ENCODE data around the gene ANO5.
A peak's percentile ranks its signal among the peaks of the same experiment; 100 is the strongest.

ANO5 gene, protein sequence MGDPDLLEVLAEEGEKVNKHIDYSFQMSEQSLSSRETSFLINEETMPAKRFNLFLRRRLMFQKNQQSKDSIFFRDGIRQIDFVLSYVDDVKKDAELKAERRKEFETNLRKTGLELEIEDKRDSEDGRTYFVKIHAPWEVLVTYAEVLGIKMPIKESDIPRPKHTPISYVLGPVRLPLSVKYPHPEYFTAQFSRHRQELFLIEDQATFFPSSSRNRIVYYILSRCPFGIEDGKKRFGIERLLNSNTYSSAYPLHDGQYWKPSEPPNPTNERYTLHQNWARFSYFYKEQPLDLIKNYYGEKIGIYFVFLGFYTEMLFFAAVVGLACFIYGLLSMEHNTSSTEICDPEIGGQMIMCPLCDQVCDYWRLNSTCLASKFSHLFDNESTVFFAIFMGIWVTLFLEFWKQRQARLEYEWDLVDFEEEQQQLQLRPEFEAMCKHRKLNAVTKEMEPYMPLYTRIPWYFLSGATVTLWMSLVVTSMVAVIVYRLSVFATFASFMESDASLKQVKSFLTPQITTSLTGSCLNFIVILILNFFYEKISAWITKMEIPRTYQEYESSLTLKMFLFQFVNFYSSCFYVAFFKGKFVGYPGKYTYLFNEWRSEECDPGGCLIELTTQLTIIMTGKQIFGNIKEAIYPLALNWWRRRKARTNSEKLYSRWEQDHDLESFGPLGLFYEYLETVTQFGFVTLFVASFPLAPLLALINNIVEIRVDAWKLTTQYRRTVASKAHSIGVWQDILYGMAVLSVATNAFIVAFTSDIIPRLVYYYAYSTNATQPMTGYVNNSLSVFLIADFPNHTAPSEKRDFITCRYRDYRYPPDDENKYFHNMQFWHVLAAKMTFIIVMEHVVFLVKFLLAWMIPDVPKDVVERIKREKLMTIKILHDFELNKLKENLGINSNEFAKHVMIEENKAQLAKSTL

DNA sequence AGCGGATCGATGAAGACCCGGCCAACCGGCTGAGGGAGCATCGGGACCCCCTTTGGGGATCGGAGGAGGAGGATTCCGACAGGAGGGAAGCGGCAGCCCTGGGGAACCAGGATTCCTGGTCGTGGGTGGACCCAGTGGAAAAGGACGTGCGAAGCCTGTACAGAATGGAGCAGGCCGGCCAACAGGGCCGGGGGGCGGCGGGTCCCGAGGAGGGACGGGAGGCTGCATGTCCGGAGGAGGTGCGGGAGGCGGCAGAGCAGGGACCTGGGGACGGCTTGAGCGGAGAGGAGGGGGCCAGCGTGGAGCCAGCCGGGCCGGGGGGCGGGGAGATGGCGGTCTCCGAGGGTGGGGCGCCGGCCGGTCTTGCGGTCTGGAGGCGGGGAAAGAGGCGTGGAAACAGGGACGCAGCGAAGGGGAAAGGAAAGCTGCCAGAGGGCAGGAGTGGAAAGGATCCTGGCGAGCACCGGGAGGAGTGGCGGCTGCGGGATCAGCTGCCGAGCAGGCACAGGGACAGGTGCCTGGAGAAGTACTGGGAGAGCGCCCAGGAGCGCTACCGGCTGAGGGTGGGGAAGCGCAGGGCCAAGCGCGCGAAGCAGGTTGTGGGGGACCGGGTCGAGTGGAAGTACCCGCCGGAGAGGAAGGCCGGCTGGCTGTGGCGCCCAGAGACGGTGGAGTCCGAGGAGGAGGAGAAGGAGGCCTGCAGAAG lies at the start of gene ANO5:
TSS of gene ANO5 (plus strand) at position 444 of the 706 bp plus-strand sequence. CDS start 408 bp downstream, outside the sequence.
- in situ Hi-C loops (cut with HindIII; ENCODE audit: low pct_ligation_motif_present, low pct_unique_long_range_greater_than_20kb, low sequenced_read_pairs) = no loop called here
- peak; percentile 68 for DNase-seq

DNA sequence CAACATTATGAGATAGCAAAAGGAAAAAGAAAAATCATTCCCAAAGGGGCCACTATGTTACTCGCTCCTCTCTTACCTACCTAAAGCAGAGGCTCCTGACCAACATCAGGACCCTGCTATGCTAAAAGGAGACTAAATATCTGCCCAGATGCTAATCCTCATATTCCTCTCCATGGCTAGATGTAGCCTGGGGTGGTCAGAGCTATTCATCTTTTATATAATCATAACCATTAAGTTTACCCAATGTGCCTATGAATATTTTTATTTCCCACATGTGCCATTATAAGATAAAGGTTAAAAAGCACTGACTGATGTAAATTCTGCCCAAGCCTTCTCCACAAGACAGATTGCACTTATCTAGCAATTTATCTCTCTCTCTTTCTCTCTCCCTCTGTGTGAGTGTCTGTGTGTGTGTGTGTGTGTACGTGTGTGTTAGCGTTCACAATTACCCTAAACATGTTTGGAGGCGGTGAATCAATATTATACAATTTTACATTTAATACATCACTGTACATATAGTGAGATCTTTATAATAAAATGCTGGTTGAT lies 41.2 kb upstream of the ANO5 start:
- in situ Hi-C loops (cut with HindIII; ENCODE audit: low pct_ligation_motif_present, low pct_unique_long_range_greater_than_20kb, low sequenced_read_pairs) = no loop called here
- no peak for DNase-seq

DNA sequence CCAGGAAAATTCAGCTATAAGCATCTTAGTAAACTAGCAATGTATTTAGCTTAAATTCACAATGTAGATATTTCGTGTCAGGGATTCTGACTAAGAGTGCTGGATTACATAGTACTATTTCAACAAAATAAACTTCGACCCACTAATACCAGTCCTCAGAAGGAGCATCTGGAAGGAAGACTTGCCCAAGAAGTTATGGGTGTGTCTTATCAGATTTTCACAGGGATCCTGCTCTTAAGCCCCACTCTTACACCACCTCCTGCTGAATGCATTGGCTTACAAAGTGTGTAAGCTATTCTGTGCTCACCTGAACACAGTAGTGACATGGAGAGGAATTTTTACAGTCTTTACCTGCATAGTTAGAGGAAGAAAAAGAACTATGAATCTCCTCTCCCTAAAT lies 35.4 kb upstream of the ANO5 start:
- in situ Hi-C loops (cut with HindIII; ENCODE audit: low pct_ligation_motif_present, low pct_unique_long_range_greater_than_20kb, low sequenced_read_pairs) = no loop called here
- no peak for DNase-seq

DNA sequence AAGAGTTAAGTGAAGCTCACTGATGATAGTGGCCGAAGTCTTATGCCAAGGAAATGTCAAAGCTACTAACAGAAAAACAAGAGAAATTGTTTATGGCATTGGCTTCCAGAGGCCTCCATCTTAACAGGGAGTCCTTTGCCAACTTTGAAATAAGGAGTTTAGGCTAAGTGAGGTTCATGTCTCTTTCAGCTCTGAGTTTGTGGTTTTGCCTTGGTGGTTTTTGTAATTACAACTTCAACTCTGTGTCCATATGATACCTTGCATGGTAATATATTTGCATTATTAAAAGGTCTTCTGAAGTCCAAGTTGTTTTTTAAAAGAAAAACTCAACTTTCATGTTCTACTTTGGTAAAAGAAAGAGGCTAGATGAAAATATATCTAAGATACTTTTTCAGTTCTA lies 31.4 kb upstream of the ANO5 start:
- DNase-seq = no peak
- in situ Hi-C loops (cut with HindIII; ENCODE audit: low pct_ligation_motif_present, low pct_unique_long_range_greater_than_20kb, low sequenced_read_pairs) = no loop called here

DNA sequence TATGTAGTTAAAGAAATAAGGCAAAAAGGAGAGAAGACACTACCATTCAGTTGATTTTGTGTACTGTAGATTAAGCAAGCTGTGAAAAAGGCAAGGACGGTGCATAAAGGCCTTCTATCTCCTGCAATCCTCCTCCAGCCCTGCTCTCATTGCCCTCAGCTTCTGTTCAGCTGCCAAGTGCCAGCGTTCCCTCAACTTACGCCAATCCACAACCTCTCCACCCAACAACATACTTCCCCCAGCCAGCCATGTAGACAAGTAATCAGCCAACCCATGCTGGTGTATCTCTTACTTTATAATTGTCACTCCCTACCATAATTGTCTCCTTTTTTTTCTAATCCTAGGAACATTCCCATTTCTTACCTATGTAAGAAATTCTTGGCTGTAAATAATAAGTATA lies 30.1 kb upstream of the ANO5 start:
- in situ Hi-C loops (cut with HindIII; ENCODE audit: low pct_ligation_motif_present, low pct_unique_long_range_greater_than_20kb, low sequenced_read_pairs) = no loop called here
- no peak for DNase-seq

DNA sequence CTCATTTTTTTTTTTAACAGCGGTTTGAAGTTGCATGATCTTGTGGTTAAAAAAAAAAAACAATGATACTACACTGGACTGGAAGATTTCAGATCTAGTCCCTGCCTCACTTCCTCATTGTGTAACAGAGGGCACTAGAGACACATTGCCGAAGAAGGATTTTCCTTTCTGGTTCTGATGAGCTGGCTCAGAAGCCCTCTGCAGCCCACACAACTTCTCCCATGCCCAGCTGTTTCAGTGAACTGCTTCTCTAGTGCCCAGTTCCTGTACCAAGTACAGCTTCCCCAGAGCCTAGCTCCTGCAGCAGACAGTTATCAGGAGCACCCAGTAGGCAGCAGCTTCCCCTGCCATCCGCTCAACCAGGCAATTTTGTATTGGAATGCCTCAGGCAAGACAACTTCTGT lies 29.5 kb upstream of the ANO5 start:
- in situ Hi-C loops (cut with HindIII; ENCODE audit: low pct_ligation_motif_present, low pct_unique_long_range_greater_than_20kb, low sequenced_read_pairs) = no loop called here
- no peak for DNase-seq

DNA sequence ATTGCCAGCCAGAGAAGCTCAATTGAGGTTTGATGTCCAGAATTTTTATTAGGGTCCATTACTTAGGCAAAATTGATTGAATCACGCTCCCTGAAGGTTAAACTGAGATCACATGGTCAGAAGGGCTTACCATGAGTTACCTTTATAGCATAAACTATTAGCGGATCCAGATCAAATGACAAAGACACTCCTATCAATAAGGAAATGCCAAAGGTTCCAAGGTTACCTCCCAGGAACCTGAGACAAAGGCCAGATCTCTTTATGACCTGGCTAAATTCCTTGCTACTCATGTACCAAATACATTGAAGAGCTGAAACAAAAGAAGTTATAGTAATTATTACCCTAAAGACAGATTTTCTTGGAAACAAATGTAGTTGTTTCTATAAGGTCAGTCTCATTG lies 27.8 kb upstream of the ANO5 start:
- DNase-seq = no peak
- in situ Hi-C loops (cut with HindIII; ENCODE audit: low pct_ligation_motif_present, low pct_unique_long_range_greater_than_20kb, low sequenced_read_pairs) = no loop called here

DNA sequence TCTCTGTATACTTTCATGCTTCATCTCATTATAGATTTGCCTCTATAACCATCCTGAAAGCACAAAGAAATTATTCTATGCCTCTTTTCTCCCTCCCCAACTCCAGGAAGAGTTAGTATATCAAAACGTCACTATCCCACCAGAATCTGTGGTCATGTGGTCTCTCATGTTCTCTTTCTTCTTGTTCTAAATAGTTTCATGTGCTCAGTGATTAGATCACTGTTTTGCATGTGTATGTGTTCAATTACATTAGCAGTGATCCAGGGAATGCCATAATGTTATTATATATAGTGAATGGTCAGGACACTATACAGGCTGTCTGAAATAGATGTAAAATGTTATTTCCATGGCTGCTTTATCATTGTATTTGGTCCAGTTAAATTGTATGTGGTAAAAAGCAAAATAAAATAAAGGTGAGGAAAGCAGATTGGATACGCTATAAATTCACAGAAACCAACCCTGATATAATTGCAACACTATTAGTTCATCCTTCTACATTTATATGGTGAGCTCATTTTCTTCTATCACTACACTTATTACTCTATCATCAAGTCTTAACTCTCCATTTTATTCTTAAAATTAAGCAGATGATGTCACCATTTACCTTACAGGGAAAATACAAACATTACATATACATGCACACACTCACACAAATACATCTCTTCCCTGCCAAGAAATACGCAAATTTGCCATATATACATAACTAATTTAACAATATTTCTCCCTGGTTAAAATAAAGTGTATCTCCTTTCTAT lies 26.9 kb upstream of the ANO5 start:
- DNase-seq = no peak
- in situ Hi-C loops (cut with HindIII; ENCODE audit: low pct_ligation_motif_present, low pct_unique_long_range_greater_than_20kb, low sequenced_read_pairs) = no loop called here

DNA sequence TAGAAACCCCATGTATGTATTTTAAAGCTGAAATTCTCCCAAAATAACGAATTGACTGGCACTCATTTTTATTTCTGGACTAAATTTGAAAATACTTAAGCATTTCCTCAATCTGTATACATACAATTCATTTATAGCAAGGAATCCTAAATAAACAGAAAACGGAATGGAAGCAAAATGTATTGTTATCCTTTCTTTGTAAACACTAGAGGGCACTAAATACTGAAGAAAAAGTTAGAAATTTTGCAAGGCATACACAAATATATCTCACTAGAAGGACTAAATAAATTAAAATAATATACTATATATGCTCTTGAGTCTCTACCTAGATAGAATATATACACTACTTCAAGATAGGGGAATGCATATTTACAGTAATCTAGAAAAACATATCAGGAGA lies 23.1 kb upstream of the ANO5 start:
- in situ Hi-C loops (cut with HindIII; ENCODE audit: low pct_ligation_motif_present, low pct_unique_long_range_greater_than_20kb, low sequenced_read_pairs) = no loop called here
- DNase-seq = peak; percentile 30

DNA sequence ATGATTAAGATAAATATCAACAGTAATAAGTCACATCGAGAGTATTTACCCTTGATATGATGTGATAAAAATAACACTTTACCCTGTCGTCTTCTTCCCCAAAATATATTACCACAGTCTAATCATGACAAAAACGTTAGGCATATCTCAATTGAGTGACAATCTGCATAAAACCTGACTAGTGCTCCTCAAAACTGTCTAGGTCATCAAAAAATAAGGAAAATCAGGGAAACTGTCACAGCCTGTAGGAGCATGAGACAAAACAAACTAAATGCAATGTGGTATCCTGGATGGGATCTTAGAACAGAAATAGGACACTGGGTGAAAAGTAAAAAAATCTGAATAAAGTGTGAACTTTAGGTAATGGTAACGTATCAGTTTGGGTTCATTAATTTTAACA lies 19.4 kb upstream of the ANO5 start:
- in situ Hi-C loops (cut with HindIII; ENCODE audit: low pct_ligation_motif_present, low pct_unique_long_range_greater_than_20kb, low sequenced_read_pairs) = no loop called here
- no peak for DNase-seq

DNA sequence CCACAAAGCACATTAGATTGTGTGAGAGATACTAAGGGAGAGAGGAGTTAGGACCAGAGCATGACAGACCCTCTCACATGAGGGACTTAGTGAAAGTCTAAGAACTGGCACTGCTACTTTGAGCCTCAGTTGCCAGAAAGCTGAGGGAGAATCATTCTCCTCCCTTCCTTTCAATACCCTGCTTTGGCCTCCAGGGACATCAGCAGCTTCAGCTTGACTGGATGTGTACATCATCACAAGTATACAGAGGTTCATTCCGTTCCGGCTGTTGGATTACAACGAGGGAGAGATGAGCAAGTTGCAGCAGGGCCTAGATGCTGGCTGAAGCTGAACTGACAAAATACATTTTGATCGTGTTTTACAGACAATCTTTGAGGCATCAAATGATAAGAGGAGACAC lies 15.7 kb upstream of the ANO5 start:
- no peak for DNase-seq
- in situ Hi-C loops (cut with HindIII; ENCODE audit: low pct_ligation_motif_present, low pct_unique_long_range_greater_than_20kb, low sequenced_read_pairs) = no loop called here

DNA sequence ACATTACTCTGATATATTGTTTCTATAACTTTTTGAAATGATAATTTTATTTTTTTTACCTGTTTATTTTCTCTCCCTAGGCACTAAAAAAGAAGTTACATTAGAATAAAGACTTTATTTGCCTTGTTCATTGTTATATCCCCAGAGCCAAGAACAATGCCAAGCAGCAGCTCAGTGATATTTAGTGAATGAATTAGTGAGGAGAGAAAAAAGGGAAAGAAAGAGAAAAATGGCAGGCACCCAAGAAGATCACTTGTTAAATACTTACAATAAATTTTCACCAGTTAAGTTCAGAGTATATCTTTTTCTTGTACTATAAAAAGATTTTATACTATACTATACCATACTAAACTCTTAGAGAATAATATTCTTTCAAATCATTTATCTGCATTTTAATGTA lies 13.3 kb upstream of the ANO5 start:
- in situ Hi-C loops (cut with HindIII; ENCODE audit: low pct_ligation_motif_present, low pct_unique_long_range_greater_than_20kb, low sequenced_read_pairs) = no loop called here
- DNase-seq = no peak

DNA sequence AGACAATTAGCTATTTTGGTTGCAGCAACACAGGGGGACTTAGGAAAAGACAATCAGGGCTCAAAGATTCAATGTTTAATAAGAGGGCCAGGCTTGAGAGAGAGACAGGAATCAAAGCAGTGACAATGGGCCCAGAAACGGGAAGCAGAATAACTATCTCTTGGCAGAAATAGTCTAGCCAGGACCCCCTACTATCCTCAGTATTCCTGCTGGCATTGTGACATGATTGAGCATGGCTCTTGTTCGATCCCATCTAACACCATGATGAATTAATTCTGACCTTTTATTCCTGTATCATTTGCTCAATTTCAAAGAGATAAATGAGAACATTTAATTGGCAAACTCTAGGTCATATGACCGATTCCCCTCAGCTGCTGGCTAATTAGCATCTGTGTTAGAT lies 12.8 kb upstream of the ANO5 start:
- no peak for DNase-seq
- in situ Hi-C loops (cut with HindIII; ENCODE audit: low pct_ligation_motif_present, low pct_unique_long_range_greater_than_20kb, low sequenced_read_pairs) = no loop called here

DNA sequence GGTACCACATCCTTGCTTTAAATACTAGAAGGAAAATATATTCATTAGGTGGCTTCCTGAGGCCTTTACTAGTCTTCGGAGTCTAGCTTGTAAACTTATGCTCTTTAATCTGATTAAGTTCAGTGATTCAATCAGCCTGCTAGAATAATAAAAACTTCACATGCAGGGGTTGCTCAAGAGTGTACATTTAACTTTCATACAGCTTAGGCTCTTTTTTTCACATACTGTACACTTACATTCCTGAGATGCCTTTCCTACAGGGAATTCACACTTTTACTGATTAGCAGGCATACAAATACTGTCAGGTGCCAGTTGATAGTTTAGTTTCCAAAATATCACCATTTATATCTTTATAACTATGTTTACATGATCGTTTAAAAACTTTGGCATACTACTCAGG lies 3.2 kb upstream of the ANO5 start:
- in situ Hi-C loops (cut with HindIII; ENCODE audit: low pct_ligation_motif_present, low pct_unique_long_range_greater_than_20kb, low sequenced_read_pairs) = no loop called here
- no peak for DNase-seq

DNA sequence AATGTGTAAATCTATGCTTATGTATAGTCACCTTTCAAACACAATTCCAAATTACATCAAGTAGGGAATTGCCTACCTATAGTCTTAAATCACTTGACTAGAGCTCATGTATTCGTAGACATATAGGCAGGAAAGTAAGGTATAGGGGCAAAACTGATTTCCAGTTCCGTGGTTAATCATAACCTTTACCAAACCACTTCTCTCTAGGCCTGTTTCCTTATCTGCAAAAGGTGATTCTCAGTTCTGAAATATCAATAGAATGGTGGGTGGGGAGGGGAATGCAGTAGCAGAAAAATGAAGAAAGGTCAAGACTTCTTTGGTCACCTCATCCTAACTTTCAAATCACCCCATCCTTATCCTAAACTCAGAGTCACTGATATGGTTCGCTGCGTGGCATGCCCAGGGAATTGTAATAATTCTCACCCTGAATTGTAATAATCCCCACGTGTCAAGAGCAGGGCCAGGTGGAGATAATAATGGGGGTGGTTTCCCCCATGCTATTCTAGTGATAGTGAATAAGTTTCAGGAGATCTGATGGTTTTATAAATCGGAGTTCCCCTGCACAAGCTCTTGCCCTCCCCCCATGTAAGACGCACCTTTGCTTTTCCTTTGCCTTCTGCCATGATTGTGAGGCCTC lies 1.9 kb upstream of the ANO5 start:
- in situ Hi-C loops (cut with HindIII; ENCODE audit: low pct_ligation_motif_present, low pct_unique_long_range_greater_than_20kb, low sequenced_read_pairs) = no loop called here
- no peak for DNase-seq

DNA sequence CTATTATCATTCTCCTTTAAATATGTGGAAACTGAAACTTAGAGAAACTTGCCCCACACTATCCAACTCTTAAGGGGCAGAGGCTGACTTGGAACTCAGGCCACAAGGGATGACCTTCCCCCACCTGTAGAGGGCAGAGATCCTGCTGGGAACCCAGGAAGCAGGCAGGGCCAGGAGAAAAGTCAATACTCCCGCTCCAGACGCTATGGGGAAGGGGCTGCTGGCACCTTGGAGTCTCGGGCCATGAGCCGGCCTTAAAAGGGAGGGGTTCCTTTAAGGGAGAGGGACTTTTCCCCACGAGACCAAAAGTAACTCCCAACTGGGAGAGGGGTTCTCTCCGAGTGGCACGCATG lies 620 bp upstream of the ANO5 start:
- in situ Hi-C loops (cut with HindIII; ENCODE audit: low pct_ligation_motif_present, low pct_unique_long_range_greater_than_20kb, low sequenced_read_pairs) = no loop called here
- DNase-seq = peak; percentile 43

DNA sequence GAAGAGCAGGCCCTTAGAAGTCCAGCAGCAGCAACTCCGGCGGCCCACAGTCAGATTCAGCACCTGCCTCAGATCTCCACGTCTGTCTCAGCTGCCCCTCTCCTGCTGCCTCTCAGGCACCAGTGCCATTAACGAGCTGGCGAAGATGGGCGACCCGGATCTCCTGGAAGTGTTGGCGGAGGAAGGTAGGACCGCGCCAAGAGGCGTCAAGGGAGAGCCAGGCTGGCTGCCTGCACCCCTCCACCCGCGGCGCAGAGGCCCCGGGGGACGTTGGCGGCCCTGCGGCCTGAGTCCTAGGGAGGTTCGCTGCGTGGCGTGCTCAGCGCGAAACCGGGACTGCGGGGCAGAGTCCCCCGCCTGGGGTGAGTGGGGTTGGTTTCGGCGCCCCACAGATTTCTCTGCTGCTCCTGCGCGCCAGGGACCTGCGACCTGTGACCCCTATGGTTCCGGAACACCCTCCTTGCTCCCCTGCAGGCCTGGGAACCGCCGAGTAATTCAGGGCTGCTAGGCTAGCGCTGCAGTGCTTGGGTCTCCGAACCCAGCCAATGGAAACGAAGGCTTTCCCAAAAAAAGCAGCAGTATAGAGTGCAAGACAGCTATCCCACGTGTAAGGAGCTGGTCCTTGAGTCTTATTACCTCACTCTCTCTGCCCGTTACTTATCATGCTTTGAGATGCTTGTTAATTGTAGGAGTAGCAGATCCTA lies 615 bp downstream of the ANO5 start:
- in situ Hi-C loops (cut with HindIII; ENCODE audit: low pct_ligation_motif_present, low pct_unique_long_range_greater_than_20kb, low sequenced_read_pairs) = no loop called here
- DNase-seq = peak; percentile 38
